HepG2 (cell line): ENCODE measurements around the gene CHST3. TPM values are rescaled to one million over a fixed set of nuclear protein-coding genes. Genes with fewer than 3 reads are reported as not detected.
A peak's percentile ranks its signal among the peaks of the same experiment; 100 is the strongest.

ENCODE experiments used
- EP300 ChIP-seq, 3 experiments: sonication (generic) in 1 of 3; formaldehyde crosslinking in 1 of 3; IDR thresholded peaks; 2 replicates each; pipeline versions ENCODE4 v1.5.1 to v1.6.1; 2011 to 2020; ENCODE audit warnings: low read depth in 2 of 3, low read length in 2 of 3, borderline replicate concordance in 1 of 3, improper control_type of control experiment in 1 of 3, mild to moderate bottlenecking in 1 of 3, missing genetic modification reagents in 1 of 3, moderate library complexity in 1 of 3
- SALL1 ChIP-seq: sonication (generic); formaldehyde crosslinking; IDR thresholded peaks from 2 replicates; pipeline ENCODE4 v1.8.0; 2022; ENCODE audit warnings: mild to moderate bottlenecking, missing genetic modification reagents
- SOX13 ChIP-seq, 3 experiments: fragments of 450-650 bp in 1 of 3; sonication (generic) in 1 of 3; formaldehyde crosslinking in 1 of 3; IDR thresholded peaks in 2 of 3; conservative IDR thresholded peaks in 1 of 3; 2 replicates each; pipeline versions ENCODE4 v1.5.0 to v1.6.1; 2016 to 2020; ENCODE audit warnings: antibody characterized with exemption in 1 of 3, mild to moderate bottlenecking in 1 of 3, missing compliant biosample characterization in 1 of 3, missing genetic modification reagents in 1 of 3, moderate library complexity in 1 of 3
- SOX6 ChIP-seq, 2 experiments: fragments of 450-650 bp in 1 of 2; sonication (generic) in 1 of 2; formaldehyde crosslinking in 1 of 2; IDR thresholded peaks; 2 replicates each; pipeline versions ENCODE4 v1.4.0 to v1.6.1; 2017 to 2020; ENCODE audit warnings: antibody characterized with exemption in 1 of 2, mild to moderate bottlenecking in 1 of 2, missing genetic modification reagents in 1 of 2
- ZNF30 ChIP-seq: sonication (generic); formaldehyde crosslinking; IDR thresholded peaks from 2 replicates; pipeline ENCODE4 v1.5.0; 2020; ENCODE audit warnings: mild to moderate bottlenecking, missing genetic modification reagents
- ZNF333 ChIP-seq: sonication (generic); formaldehyde crosslinking; IDR thresholded peaks from 2 replicates; pipeline ENCODE4 v1.4.0; 2020; ENCODE audit warnings: mild to moderate bottlenecking, missing genetic modification reagents, borderline replicate concordance
- polyA plus RNA-seq, 8 experiments: library from polyadenylated mRNA; depleted of rRNA in 3 of 8; stranded (reverse) in 7 of 8; unstranded in 1 of 8; fragments of >200 nt; fragmentation: Illumina TruSeq in 4 of 8; extraction: Trizol in 4 of 8; gene quantifications; 2 replicates each; pipeline versions ENCODE4 v1.2.1 to v1.2.3, GENCODE V29; 2011 to 2016; ENCODE audit warnings: low read depth in 4 of 8, missing spikeins in 1 of 8, mixed read lengths in 1 of 8; ENCODE audit not compliant: insufficient read depth in 1 of 8
- total RNA-seq, 5 experiments: library from RNA; depleted of rRNA; stranded (reverse); fragments of >200 nt; fragmentation: Illumina TruSeq; extraction: Trizol; gene quantifications; 2 replicates each; pipeline ENCODE4 v1.2.3, GENCODE V29; 2016; ENCODE audit warnings: low read depth in 1 of 5
- TF ChIP-seq, protein P1 (sequence below): IDR thresholded peaks from 2 replicates; pipeline ENCODE4 v1.4.0; 2020; ENCODE audit warnings: mild to moderate bottlenecking, missing genetic modification reagents
- TF ChIP-seq, protein P2 (sequence below): sonication (generic); formaldehyde crosslinking; IDR thresholded peaks from 2 replicates; pipeline ENCODE4 v1.4.0; 2020; ENCODE audit warnings: missing genetic modification reagents
- TF ChIP-seq, protein P3 (sequence below): fragments of 450-650 bp; IDR thresholded peaks from 2 replicates; pipeline ENCODE4 v1.6.1; 2017; ENCODE audit warnings: mild to moderate bottlenecking
- TF ChIP-seq, protein P4 (sequence below): IDR thresholded peaks from 2 replicates; pipeline ENCODE4 v1.6.1; 2016; ENCODE audit warnings: mild to moderate bottlenecking
- TF ChIP-seq, protein P5 (sequence below): sonication (generic); formaldehyde crosslinking; IDR thresholded peaks from 2 replicates; pipeline ENCODE4 v1.4.0; 2020; ENCODE audit warnings: missing genetic modification reagents

CHST3 gene
- total and polyA plus RNA-seq, 2 of the 13 experiments (the other 11 are each of a cell fraction or from before 2014, with no cell fraction given), result 7.2 to 18.7 TPM

DNA sequence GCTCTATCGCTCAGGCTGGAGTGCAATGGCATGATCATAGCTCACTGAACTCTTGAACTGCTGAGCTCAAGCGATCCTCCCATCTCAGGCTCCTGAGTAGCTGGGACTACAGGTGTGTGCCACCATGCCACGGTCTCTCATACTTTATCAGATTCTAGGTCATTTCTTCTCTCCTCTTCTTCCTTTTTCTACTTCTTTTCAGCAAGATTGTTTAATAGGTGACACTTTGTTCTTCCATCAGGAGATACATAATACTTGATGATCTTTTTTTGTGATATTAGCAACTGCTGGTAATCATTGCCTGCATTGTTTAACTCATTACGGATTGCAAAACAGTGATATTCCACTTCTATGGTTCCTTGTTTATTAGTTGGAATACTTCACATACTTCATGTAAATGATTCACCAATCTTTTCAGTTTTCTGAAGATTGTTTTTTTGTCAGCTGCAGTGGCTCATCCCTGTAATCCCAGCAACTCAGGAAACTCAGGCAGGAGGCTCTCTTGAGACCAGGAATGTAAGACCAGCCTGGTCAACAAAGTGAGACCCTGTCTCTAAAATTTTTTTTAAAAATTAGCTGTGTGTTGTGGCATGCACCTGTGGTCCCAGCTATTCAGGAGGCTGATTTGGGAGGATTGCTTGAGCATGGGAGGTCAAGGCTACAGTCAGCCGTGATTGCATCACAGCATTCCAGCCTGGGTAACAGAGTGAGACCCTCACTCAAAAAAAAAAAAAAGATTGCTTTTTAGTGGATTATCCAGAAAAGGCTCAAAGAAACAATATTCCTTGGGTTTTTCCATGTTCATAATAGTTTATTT, 36.2 kb upstream of the CHST3 start (continued):
- TF ChIP-seq, protein P1, sequence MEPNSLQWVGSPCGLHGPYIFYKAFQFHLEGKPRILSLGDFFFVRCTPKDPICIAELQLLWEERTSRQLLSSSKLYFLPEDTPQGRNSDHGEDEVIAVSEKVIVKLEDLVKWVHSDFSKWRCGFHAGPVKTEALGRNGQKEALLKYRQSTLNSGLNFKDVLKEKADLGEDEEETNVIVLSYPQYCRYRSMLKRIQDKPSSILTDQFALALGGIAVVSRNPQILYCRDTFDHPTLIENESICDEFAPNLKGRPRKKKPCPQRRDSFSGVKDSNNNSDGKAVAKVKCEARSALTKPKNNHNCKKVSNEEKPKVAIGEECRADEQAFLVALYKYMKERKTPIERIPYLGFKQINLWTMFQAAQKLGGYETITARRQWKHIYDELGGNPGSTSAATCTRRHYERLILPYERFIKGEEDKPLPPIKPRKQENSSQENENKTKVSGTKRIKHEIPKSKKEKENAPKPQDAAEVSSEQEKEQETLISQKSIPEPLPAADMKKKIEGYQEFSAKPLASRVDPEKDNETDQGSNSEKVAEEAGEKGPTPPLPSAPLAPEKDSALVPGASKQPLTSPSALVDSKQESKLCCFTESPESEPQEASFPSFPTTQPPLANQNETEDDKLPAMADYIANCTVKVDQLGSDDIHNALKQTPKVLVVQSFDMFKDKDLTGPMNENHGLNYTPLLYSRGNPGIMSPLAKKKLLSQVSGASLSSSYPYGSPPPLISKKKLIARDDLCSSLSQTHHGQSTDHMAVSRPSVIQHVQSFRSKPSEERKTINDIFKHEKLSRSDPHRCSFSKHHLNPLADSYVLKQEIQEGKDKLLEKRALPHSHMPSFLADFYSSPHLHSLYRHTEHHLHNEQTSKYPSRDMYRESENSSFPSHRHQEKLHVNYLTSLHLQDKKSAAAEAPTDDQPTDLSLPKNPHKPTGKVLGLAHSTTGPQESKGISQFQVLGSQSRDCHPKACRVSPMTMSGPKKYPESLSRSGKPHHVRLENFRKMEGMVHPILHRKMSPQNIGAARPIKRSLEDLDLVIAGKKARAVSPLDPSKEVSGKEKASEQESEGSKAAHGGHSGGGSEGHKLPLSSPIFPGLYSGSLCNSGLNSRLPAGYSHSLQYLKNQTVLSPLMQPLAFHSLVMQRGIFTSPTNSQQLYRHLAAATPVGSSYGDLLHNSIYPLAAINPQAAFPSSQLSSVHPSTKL (CRISPR knock-in tag), result peak; percentile 41
- no peak for TF ChIP-seq ZNF30 (CRISPR knock-in tag)
- TF ChIP-seq, protein P2, sequence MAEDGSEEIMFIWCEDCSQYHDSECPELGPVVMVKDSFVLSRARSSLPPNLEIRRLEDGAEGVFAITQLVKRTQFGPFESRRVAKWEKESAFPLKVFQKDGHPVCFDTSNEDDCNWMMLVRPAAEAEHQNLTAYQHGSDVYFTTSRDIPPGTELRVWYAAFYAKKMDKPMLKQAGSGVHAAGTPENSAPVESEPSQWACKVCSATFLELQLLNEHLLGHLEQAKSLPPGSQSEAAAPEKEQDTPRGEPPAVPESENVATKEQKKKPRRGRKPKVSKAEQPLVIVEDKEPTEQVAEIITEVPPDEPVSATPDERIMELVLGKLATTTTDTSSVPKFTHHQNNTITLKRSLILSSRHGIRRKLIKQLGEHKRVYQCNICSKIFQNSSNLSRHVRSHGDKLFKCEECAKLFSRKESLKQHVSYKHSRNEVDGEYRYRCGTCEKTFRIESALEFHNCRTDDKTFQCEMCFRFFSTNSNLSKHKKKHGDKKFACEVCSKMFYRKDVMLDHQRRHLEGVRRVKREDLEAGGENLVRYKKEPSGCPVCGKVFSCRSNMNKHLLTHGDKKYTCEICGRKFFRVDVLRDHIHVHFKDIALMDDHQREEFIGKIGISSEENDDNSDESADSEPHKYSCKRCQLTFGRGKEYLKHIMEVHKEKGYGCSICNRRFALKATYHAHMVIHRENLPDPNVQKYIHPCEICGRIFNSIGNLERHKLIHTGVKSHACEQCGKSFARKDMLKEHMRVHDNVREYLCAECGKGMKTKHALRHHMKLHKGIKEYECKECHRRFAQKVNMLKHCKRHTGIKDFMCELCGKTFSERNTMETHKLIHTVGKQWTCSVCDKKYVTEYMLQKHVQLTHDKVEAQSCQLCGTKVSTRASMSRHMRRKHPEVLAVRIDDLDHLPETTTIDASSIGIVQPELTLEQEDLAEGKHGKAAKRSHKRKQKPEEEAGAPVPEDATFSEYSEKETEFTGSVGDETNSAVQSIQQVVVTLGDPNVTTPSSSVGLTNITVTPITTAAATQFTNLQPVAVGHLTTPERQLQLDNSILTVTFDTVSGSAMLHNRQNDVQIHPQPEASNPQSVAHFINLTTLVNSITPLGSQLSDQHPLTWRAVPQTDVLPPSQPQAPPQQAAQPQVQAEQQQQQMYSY (CRISPR knock-in tag), result no peak
- TF ChIP-seq, protein P3, sequence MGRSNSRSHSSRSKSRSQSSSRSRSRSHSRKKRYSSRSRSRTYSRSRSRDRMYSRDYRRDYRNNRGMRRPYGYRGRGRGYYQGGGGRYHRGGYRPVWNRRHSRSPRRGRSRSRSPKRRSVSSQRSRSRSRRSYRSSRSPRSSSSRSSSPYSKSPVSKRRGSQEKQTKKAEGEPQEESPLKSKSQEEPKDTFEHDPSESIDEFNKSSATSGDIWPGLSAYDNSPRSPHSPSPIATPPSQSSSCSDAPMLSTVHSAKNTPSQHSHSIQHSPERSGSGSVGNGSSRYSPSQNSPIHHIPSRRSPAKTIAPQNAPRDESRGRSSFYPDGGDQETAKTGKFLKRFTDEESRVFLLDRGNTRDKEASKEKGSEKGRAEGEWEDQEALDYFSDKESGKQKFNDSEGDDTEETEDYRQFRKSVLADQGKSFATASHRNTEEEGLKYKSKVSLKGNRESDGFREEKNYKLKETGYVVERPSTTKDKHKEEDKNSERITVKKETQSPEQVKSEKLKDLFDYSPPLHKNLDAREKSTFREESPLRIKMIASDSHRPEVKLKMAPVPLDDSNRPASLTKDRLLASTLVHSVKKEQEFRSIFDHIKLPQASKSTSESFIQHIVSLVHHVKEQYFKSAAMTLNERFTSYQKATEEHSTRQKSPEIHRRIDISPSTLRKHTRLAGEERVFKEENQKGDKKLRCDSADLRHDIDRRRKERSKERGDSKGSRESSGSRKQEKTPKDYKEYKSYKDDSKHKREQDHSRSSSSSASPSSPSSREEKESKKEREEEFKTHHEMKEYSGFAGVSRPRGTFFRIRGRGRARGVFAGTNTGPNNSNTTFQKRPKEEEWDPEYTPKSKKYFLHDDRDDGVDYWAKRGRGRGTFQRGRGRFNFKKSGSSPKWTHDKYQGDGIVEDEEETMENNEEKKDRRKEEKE, result no peak
- TF ChIP-seq, protein P4, sequence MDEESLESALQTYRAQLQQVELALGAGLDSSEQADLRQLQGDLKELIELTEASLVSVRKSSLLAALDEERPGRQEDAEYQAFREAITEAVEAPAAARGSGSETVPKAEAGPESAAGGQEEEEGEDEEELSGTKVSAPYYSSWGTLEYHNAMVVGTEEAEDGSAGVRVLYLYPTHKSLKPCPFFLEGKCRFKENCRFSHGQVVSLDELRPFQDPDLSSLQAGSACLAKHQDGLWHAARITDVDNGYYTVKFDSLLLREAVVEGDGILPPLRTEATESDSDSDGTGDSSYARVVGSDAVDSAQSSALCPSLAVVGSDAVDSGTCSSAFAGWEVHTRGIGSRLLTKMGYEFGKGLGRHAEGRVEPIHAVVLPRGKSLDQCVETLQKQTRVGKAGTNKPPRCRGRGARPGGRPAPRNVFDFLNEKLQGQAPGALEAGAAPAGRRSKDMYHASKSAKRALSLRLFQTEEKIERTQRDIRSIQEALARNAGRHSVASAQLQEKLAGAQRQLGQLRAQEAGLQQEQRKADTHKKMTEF (CRISPR knock-in tag), result peak; percentile 32; the same call in 1 of the 2 replicates
- TF ChIP-seq, protein P5, sequence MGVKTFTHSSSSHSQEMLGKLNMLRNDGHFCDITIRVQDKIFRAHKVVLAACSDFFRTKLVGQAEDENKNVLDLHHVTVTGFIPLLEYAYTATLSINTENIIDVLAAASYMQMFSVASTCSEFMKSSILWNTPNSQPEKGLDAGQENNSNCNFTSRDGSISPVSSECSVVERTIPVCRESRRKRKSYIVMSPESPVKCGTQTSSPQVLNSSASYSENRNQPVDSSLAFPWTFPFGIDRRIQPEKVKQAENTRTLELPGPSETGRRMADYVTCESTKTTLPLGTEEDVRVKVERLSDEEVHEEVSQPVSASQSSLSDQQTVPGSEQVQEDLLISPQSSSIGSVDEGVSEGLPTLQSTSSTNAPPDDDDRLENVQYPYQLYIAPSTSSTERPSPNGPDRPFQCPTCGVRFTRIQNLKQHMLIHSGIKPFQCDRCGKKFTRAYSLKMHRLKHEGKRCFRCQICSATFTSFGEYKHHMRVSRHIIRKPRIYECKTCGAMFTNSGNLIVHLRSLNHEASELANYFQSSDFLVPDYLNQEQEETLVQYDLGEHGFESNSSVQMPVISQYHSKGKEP, result no peak
- no peak for TF ChIP-seq SOX13 (IDR thresholded peaks at IDR 0.05)
- TF ChIP-seq SOX13 (CRISPR knock-in tag; conservative IDR thresholded peaks at IDR 0.05 in 1 of 2, IDR thresholded peaks at IDR 0.05 in 1 of 2), result peak in 1 of 2 experiments; percentile 68; a peak in 2 of 4 replicates
- no peak for TF ChIP-seq SOX6 (IDR thresholded peaks at IDR 0.05)
- peak; percentile 55; the same call in 1 of the 2 replicates for TF ChIP-seq SOX6 (CRISPR knock-in tag; IDR thresholded peaks at IDR 0.05)
- TF ChIP-seq EP300 (IDR thresholded peaks at IDR 0.05; ENCODE audit: low read depth in 2 of 2, low read length in 2 of 2), result peak in 1 of 2 experiments; percentile 30; a peak in 2 of 4 replicates
- no peak for TF ChIP-seq EP300 (CRISPR knock-in tag; IDR thresholded peaks at IDR 0.05; ENCODE audit: borderline replicate concordance)
- no peak for TF ChIP-seq ZNF333
- TF ChIP-seq SALL1 (CRISPR knock-in tag), result peak; percentile 52
